Karpas-422 (cell line): ENCODE data around the gene THY1. TPM values are rescaled to one million over a fixed set of nuclear protein-coding genes. Genes with fewer than 3 reads are reported as not detected.

Experiments
- DNase-seq: peaks from one replicate; pipeline ENCODE4 v3.0.0-alpha.2; 2015
- H2AFZ ChIP-seq: fragments of 200-600 bp; sonication (generic); 2 replicates; pipeline ENCODE4 v1.6.1; 2014; ENCODE audit warnings: antibody characterized with exemption, low read length, mixed read lengths
- H3K27ac ChIP-seq: fragments of 200-600 bp; sonication (generic); 2 replicates; pipeline ENCODE4 v1.5.1; 2014; ENCODE audit warnings: mild to moderate bottlenecking, low read length, moderate library complexity
- H3K27me3 ChIP-seq: fragments of 200-600 bp; sonication (generic); 2 replicates; pipeline ENCODE4 v1.6.1; 2014; ENCODE audit warnings: low read length, mixed read lengths
- H3K36me3 ChIP-seq: fragments of 200-600 bp; sonication (generic); 2 replicates; pipeline ENCODE4 v1.6.1; 2014; ENCODE audit warnings: low read length, mixed read lengths; ENCODE audit not compliant: insufficient read depth
- H3K4me1 ChIP-seq: fragments of 200-600 bp; sonication (generic); 2 replicates; pipeline ENCODE4 v1.6.1; 2014; ENCODE audit warnings: mild to moderate bottlenecking, low read length, mixed read lengths
- H3K4me2 ChIP-seq: fragments of 200-600 bp; sonication (generic); 2 replicates; pipeline ENCODE4 v1.6.1; 2014; ENCODE audit warnings: low read length, low read depth, mild to moderate bottlenecking; ENCODE audit not compliant: poor library complexity, severe bottlenecking
- H3K4me3 ChIP-seq: fragments of 200-600 bp; sonication (generic); 2 replicates; pipeline ENCODE4 v1.5.1; 2014; ENCODE audit warnings: mild to moderate bottlenecking, antibody characterized with exemption, low read length, mixed read lengths
- H3K79me2 ChIP-seq: fragments of 200-600 bp; sonication (generic); 2 replicates; pipeline ENCODE4 v1.6.1; 2014; ENCODE audit warnings: mild to moderate bottlenecking, low read length, mixed read lengths
- H3K9ac ChIP-seq: fragments of 200-600 bp; sonication (generic); 2 replicates; pipeline ENCODE4 v1.6.0; 2014; ENCODE audit warnings: low read length
- H3K9me2 ChIP-seq: fragments of 200-600 bp; sonication (generic), shearing (Covaris generic); replicated peaks from 2 replicates; pipeline ENCODE4 v1.6.0; 2014; ENCODE audit warnings: mild to moderate bottlenecking, low read length, moderate library complexity; ENCODE audit not compliant: insufficient read depth
- H3K9me3 ChIP-seq: fragments of 300-700, 200-600 bp; sonication (generic); 2 replicates; pipeline ENCODE4 v1.6.1; 2014; ENCODE audit warnings: low read length, mixed read lengths
- H4K20me1 ChIP-seq: fragments of 200-600 bp; sonication (generic); 2 replicates; pipeline ENCODE4 v1.6.1; 2014; ENCODE audit warnings: mild to moderate bottlenecking, antibody characterized with exemption, low read length, low read depth; ENCODE audit not compliant: insufficient read depth
- total RNA-seq: library from RNA; depleted of rRNA; stranded (reverse); fragments of >200 nt; shearing (Covaris generic); gene quantifications from 2 replicates; pipeline ENCODE4 v1.2.3, GENCODE V29; 2014; ENCODE audit warnings: low replicate concordance; rRNA removed

THY1 gene
- total RNA-seq, result not detected in 2 replicates

- Histone ChIP-seq H3K79me2 (no peaks in the 10 kb centered on the region), H3K4me2 (no peak within 1 kb of the TSS), H3K9ac (no peak within 1 kb of the TSS), H3K27ac (no peak within 1 kb of the TSS), H3K27me3 (no peaks in the 10 kb centered on the region), H3K4me3 (no peak within 1 kb of the TSS), H4K20me1 (no peaks in the 10 kb centered on the region), H2AFZ (no peak within 1 kb of the TSS), H3K9me3 (no peaks in the 10 kb centered on the region), H3K9me2 (no peaks in the 10 kb centered on the region), H3K36me3 (no peaks in the 10 kb centered on the region), H3K4me1 (peaks cover 13% of the 10 kb centered on the region)
- no peak for DNase-seq
Observed at GRCh38 chr11:119422809-119423508, at the start of gene THY1. Gene THY1, minus strand, starts transcription at chr11:119423172. Its CDS starts 2,267 bp downstream, at chr11:119420905.

GRCh38 chr11:119472186-119472855 lies 49.3 kb upstream of the THY1 start:
- no peak overlapping the region for H3K9ac ChIP-seq
- H2AFZ ChIP-seq, result no peak overlapping the region
- peaks cover 46% of the 10 kb centered on the region for H3K4me1 ChIP-seq
- H3K4me2 ChIP-seq, result no peak overlapping the region
- no peak overlapping the region for H3K27ac ChIP-seq
- H3K27me3 ChIP-seq, result no peaks in the 10 kb centered on the region
- H3K36me3 ChIP-seq, result no peaks in the 10 kb centered on the region
- no peaks in the 10 kb centered on the region for H4K20me1 ChIP-seq
- no peak for DNase-seq
- no peaks in the 10 kb centered on the region for H3K79me2 ChIP-seq
- H3K9me2 ChIP-seq, result no peaks in the 10 kb centered on the region
- no peak overlapping the region for H3K4me3 ChIP-seq
- H3K9me3 ChIP-seq, result no peaks in the 10 kb centered on the region

GRCh38 chr11:119471329-119471728 lies 48.4 kb upstream of the THY1 start:
- H3K36me3 ChIP-seq, result no peaks in the 10 kb centered on the region
- H3K9ac ChIP-seq, result no peak overlapping the region
- H2AFZ ChIP-seq, result no peak overlapping the region
- no peak overlapping the region for H3K4me2 ChIP-seq
- H4K20me1 ChIP-seq, result no peaks in the 10 kb centered on the region
- no peaks in the 10 kb centered on the region for H3K9me2 ChIP-seq
- no peaks in the 10 kb centered on the region for H3K79me2 ChIP-seq
- H3K4me1 ChIP-seq, result peaks cover 46% of the 10 kb centered on the region
- no peak overlapping the region for H3K4me3 ChIP-seq
- no peak overlapping the region for H3K27ac ChIP-seq
- no peaks in the 10 kb centered on the region for H3K27me3 ChIP-seq
- no peak for DNase-seq
- H3K9me3 ChIP-seq, result no peaks in the 10 kb centered on the region

- Histone ChIP-seq H3K4me3 (no peak overlapping the region), H3K4me1 (peaks cover 44% of the 10 kb centered on the region), H3K27me3 (no peaks in the 10 kb centered on the region), H3K79me2 (no peaks in the 10 kb centered on the region), H3K4me2 (no peak overlapping the region), H3K27ac (no peak overlapping the region), H4K20me1 (no peaks in the 10 kb centered on the region), H3K9ac (no peak overlapping the region), H3K9me3 (no peaks in the 10 kb centered on the region), H3K36me3 (no peaks in the 10 kb centered on the region), H3K9me2 (no peaks in the 10 kb centered on the region), H2AFZ (no peak overlapping the region)
- no peak for DNase-seq
Observed at GRCh38 chr11:119470317-119471291, 47.6 kb upstream of the THY1 start.

GRCh38 chr11:119469506-119469905 lies 46.5 kb upstream of the THY1 start:
- Histone ChIP-seq H3K27ac (no peak overlapping the region), H2AFZ (no peak overlapping the region), H3K4me3 (no peak overlapping the region), H3K4me2 (no peak overlapping the region), H4K20me1 (no peaks in the 10 kb centered on the region), H3K9me2 (no peaks in the 10 kb centered on the region), H3K79me2 (no peaks in the 10 kb centered on the region), H3K9me3 (no peaks in the 10 kb centered on the region; the same call in 1 of the 2 replicates), H3K4me1 (peaks cover 34% of the 10 kb centered on the region), H3K36me3 (no peaks in the 10 kb centered on the region), H3K9ac (no peak overlapping the region), H3K27me3 (no peaks in the 10 kb centered on the region)
- DNase-seq, result no peak

GRCh38 chr11:119468511-119468910 lies 45.5 kb upstream of the THY1 start:
- no peak overlapping the region for H3K4me2 ChIP-seq
- no peaks in the 10 kb centered on the region for H3K79me2 ChIP-seq
- H3K27me3 ChIP-seq, result no peaks in the 10 kb centered on the region
- H4K20me1 ChIP-seq, result no peaks in the 10 kb centered on the region
- no peak overlapping the region for H3K4me3 ChIP-seq
- no peaks in the 10 kb centered on the region for H3K36me3 ChIP-seq
- no peak overlapping the region for H3K9ac ChIP-seq
- no peaks in the 10 kb centered on the region for H3K9me2 ChIP-seq
- no peak overlapping the region for H3K27ac ChIP-seq
- no peak for DNase-seq
- peaks cover 30% of the 10 kb centered on the region for H3K4me1 ChIP-seq
- no peaks in the 10 kb centered on the region; the same call in 1 of the 2 replicates for H3K9me3 ChIP-seq
- no peak overlapping the region for H2AFZ ChIP-seq

GRCh38 chr11:119461229-119461963 lies 38.4 kb upstream of the THY1 start:
- no peak for DNase-seq
- no peaks in the 10 kb centered on the region for H3K27me3 ChIP-seq
- H3K27ac ChIP-seq, result peak overlapping the region; percentile 90
- H3K4me2 ChIP-seq, result peak overlapping the region; percentile 51
- H4K20me1 ChIP-seq, result no peaks in the 10 kb centered on the region
- H3K9me2 ChIP-seq, result no peaks in the 10 kb centered on the region
- peaks cover 36% of the 10 kb centered on the region for H3K4me1 ChIP-seq
- H3K9me3 ChIP-seq, result no peaks in the 10 kb centered on the region; the same call in 1 of the 2 replicates
- H3K9ac ChIP-seq, result peak overlapping the region; percentile 58
- 0 out of 2 replicates have a peak overlapping the region, but pooled peaks have one; percentile 22 for H3K4me3 ChIP-seq
- no peaks in the 10 kb centered on the region for H3K79me2 ChIP-seq
- H3K36me3 ChIP-seq, result no peaks in the 10 kb centered on the region
- peak overlapping the region; percentile 81; the same call in 1 of the 2 replicates for H2AFZ ChIP-seq
